HepG2 (cell line): Measurements from ENCODE around the gene FAM3B. TPM values are rescaled to one million over a fixed set of nuclear protein-coding genes. Genes with fewer than 3 reads are reported as not detected.

Source experiments
- ATAC-seq: fragments of 200-7000 bp; cut with Tn5 transposase; 3 replicates; pipeline ENCODE4 v1.9.1; 2020; ENCODE audit warnings: mild to moderate bottlenecking, moderate library complexity
- BruUV-seq: library from RNA; stranded (reverse); fragments of 400-500 nt; replicated peaks from 2 replicates; lab custom pipeline; 2021; lab: Mats Ljungman, UMichigan
- CTCF ChIA-PET: fragments of 300-600 bp; formaldehyde crosslinking; extraction: SDS; loops from one replicate; lab custom pipeline; 2021; ENCODE audit warnings: low total read pairs, inconsistent platforms, low intra/inter-chr PET ratio; lab: Yijun Ruan, JAX
- POLR2A ChIA-PET: fragments of 350-600 bp; sonication (Branson Sonifier 250); formaldehyde crosslinking; loops from one replicate; lab custom pipeline; 2020; ENCODE audit warnings: antibody characterized with exemption, inconsistent platforms; lab: Yijun Ruan, JAX
- DNase-seq: peaks from one replicate; pipeline ENCODE4 v3.0.0-alpha.2; 2015; ENCODE audit warnings: low spot score
- FAIRE-seq: peaks from 3 replicates; lab custom pipeline; 2011; peaks lifted over from hg19 to GRCh38; lab: Jason Lieb, UNC
- H2AFZ ChIP-seq: one replicate; pipeline ENCODE4 v1.6.1; 2011; ENCODE audit warnings: low read length, inconsistent platforms
- H3K27ac ChIP-seq: fragments of 300-600 bp; 3 replicates; pipeline ENCODE4 v1.8.0; 2011; ENCODE audit warnings: mixed run types, mild to moderate bottlenecking, mixed read lengths, low read length, inconsistent platforms; ENCODE audit not compliant: insufficient read depth; ENCODE audit errors: extremely low read length
- H3K27me3 ChIP-seq, 2 experiments: fragments of 200-600 bp in 1 of 2; 2 replicates in 1 of 2; 3 replicates in 1 of 2; pipeline versions ENCODE4 v1.6.0 to v1.8.0; 2011; ENCODE audit warnings: low read length in 2 of 2, mild to moderate bottlenecking in 2 of 2, moderate library complexity in 2 of 2, inconsistent platforms in 1 of 2; ENCODE audit not compliant: insufficient read depth in 2 of 2, control insufficient read depth in 1 of 2
- H3K36me3 ChIP-seq, 2 experiments: fragments of 200-600 bp in 1 of 2; replicated peaks in 1 of 2; 2 replicates in 1 of 2; 3 replicates in 1 of 2; pipeline versions ENCODE4 v1.5.1 to v1.8.0; 2011; ENCODE audit warnings: low read length in 2 of 2, inconsistent platforms in 1 of 2; ENCODE audit not compliant: insufficient read depth in 2 of 2, control insufficient read depth in 1 of 2
- H3K4me1 ChIP-seq: 2 replicates; pipeline ENCODE4 v1.5.1; 2012; ENCODE audit warnings: low read length, inconsistent platforms; ENCODE audit not compliant: insufficient read depth
- H3K4me2 ChIP-seq: 2 replicates; pipeline ENCODE4 v1.6.0; 2011; ENCODE audit warnings: low read depth, low read length, inconsistent platforms
- H3K4me3 ChIP-seq, 3 experiments: fragments of 200-600 bp in 1 of 3; sonication (generic), shearing (Covaris generic) in 1 of 3; replicated peaks in 1 of 3; 2 replicates each; pipeline ENCODE4 v1.5.1; 2011 to 2016; ENCODE audit warnings: low read length in 3 of 3, inconsistent platforms in 2 of 3, low read depth in 2 of 3, mild to moderate bottlenecking in 2 of 3, control low read depth in 1 of 3, mixed read lengths in 1 of 3; ENCODE audit not compliant: insufficient read depth in 1 of 3
- H3K79me2 ChIP-seq: one replicate; pipeline ENCODE4 v1.6.1; 2011; ENCODE audit warnings: low read length, inconsistent platforms; ENCODE audit not compliant: insufficient read depth
- H3K9ac ChIP-seq: 2 replicates; pipeline ENCODE4 v1.6.0; 2011; ENCODE audit warnings: mild to moderate bottlenecking, low read depth, low read length, inconsistent platforms; ENCODE audit not compliant: insufficient read depth
- H3K9me3 ChIP-seq: 2 replicates; pipeline ENCODE4 v1.5.1; 2012; ENCODE audit warnings: mild to moderate bottlenecking, low read length
- H4K20me1 ChIP-seq: 2 replicates; pipeline ENCODE4 v1.6.0; 2011; ENCODE audit warnings: inconsistent platforms, mild to moderate bottlenecking, low read length, moderate library complexity; ENCODE audit not compliant: insufficient read depth
- AGO1 ChIP-seq: fragments of 200-400 bp; formaldehyde crosslinking; IDR thresholded peaks from 2 replicates; pipeline ENCODE4 v1.6.1; 2017; ENCODE audit warnings: mild to moderate bottlenecking, low read depth, low read length, moderate library complexity; ENCODE audit not compliant: poor library complexity, severe bottlenecking
- BCL6 ChIP-seq: IDR thresholded peaks from 2 replicates; pipeline ENCODE4 v1.6.1; 2016; ENCODE audit warnings: missing genetic modification reagents, missing compliant biosample characterization
- CHD4 ChIP-seq: fragments of 200-600 bp; sonication (generic); IDR thresholded peaks from 2 replicates; pipeline ENCODE4 v1.7.0; 2017; ENCODE audit warnings: mild to moderate bottlenecking, low read length, borderline replicate concordance
- CREM ChIP-seq, 2 experiments: sonication (generic) in 1 of 2; formaldehyde crosslinking in 1 of 2; IDR thresholded peaks; 2 replicates each; pipeline versions ENCODE4 v1.4.0 to v1.6.1; 2016 to 2020; ENCODE audit warnings: antibody characterized with exemption in 1 of 2, mild to moderate bottlenecking in 1 of 2, missing genetic modification reagents in 1 of 2
- DR1 ChIP-seq: sonication (generic); formaldehyde crosslinking; IDR thresholded peaks from 2 replicates; pipeline ENCODE4 v1.8.0; 2021; ENCODE audit warnings: mild to moderate bottlenecking, missing genetic modification reagents, inconsistent platforms
- HNRNPH1 ChIP-seq: fragments of 200-400 bp; formaldehyde crosslinking; optimal IDR thresholded peaks from 2 replicates; pipeline ENCODE3; 2017; ENCODE audit warnings: mild to moderate bottlenecking, low read depth, low read length
- MAF1 ChIP-seq: sonication (generic); formaldehyde crosslinking; IDR thresholded peaks from 2 replicates; pipeline ENCODE4 v1.5.0; 2020; ENCODE audit warnings: missing genetic modification reagents, borderline replicate concordance
- ONECUT2 ChIP-seq: sonication (generic); formaldehyde crosslinking; IDR thresholded peaks from 2 replicates; pipeline ENCODE4 v1.4.0; 2020; ENCODE audit warnings: missing genetic modification reagents
- PHF21A ChIP-seq: sonication (generic); formaldehyde crosslinking; IDR thresholded peaks from 2 replicates; pipeline ENCODE4 v1.5.0; 2020; ENCODE audit warnings: mild to moderate bottlenecking, missing genetic modification reagents
- PITX1 ChIP-seq: sonication (generic); formaldehyde crosslinking; IDR thresholded peaks from 2 replicates; pipeline ENCODE4 v1.5.1; 2020; ENCODE audit warnings: mild to moderate bottlenecking, missing genetic modification reagents
- SMAD1 ChIP-seq: sonication (generic); formaldehyde crosslinking; IDR thresholded peaks from 2 replicates; pipeline ENCODE4 v1.4.0; 2020; ENCODE audit warnings: missing genetic modification reagents, low read depth, mild to moderate bottlenecking, borderline replicate concordance
- THAP11 ChIP-seq: IDR thresholded peaks from 2 replicates; pipeline ENCODE4 v1.6.1; 2016; ENCODE audit warnings: missing biosample characterization, missing genetic modification reagents
- XBP1 ChIP-seq: sonication (generic); formaldehyde crosslinking; IDR thresholded peaks from 2 replicates; pipeline ENCODE4 v1.5.0; 2020; ENCODE audit warnings: missing genetic modification reagents
- ZFP36L2 ChIP-seq: sonication (generic); formaldehyde crosslinking; IDR thresholded peaks from 2 replicates; pipeline ENCODE4 v1.4.0; 2020; ENCODE audit warnings: missing genetic modification reagents
- ZNF792 ChIP-seq: IDR thresholded peaks from 2 replicates; pipeline ENCODE4 v1.6.1; 2016
- ZNF83 ChIP-seq: sonication (generic); formaldehyde crosslinking; IDR thresholded peaks from 2 replicates; pipeline ENCODE4 v1.4.0; 2020; ENCODE audit warnings: missing genetic modification reagents, mild to moderate bottlenecking, borderline replicate concordance
- whole genome bisulfite sequencing: methylation state at CpG from one replicate; pipeline ENCODE4 v1.1.6; 2017; ENCODE audit warnings: low lambda C conversion rate; 5-methylcytosine and 5-hydroxymethylcytosine counted together
- in situ Hi-C: cut with HindIII; loops from 2 replicates; pipeline ENCODE4 v1.10.0; 2017; ENCODE audit warnings: low pct_unique_long_range_greater_than_20kb; ENCODE audit not compliant: extremely low pct_ligation_motif_present
- intact Hi-C: fragments of 100-400 bp; cut with micrococcal nuclease; formaldehyde crosslinking; loops from one replicate; pipeline ENCODE4 v1.10.0; 2022; ENCODE audit not compliant: unreplicated experiment
- polyA plus RNA-seq, 8 experiments: library from polyadenylated mRNA; depleted of rRNA in 3 of 8; stranded (reverse) in 7 of 8; unstranded in 1 of 8; fragments of >200 nt; fragmentation: Illumina TruSeq in 4 of 8; extraction: Trizol in 4 of 8; gene quantifications; 2 replicates each; pipeline versions ENCODE4 v1.2.1 to v1.2.3, GENCODE V29; 2011 to 2016; ENCODE audit warnings: low read depth in 4 of 8, missing spikeins in 1 of 8, mixed read lengths in 1 of 8; ENCODE audit not compliant: insufficient read depth in 1 of 8
- total RNA-seq, 5 experiments: library from RNA; depleted of rRNA; stranded (reverse); fragments of >200 nt; fragmentation: Illumina TruSeq; extraction: Trizol; gene quantifications; 2 replicates each; pipeline ENCODE4 v1.2.3, GENCODE V29; 2016; ENCODE audit warnings: low read depth in 1 of 5
- TF ChIP-seq, protein P1 (sequence below), 2 experiments: fragments of 450-650 bp in 1 of 2; sonication (generic) in 1 of 2; formaldehyde crosslinking; IDR thresholded peaks; 2 replicates each; pipeline versions ENCODE4 v1.5.0 to v1.8.0; 2020 to 2022; ENCODE audit warnings: mild to moderate bottlenecking in 1 of 2, missing genetic modification reagents in 1 of 2
- TF ChIP-seq, protein P2 (sequence below): fragments of 450-650 bp; IDR thresholded peaks from 2 replicates; pipeline ENCODE4 v1.6.1; 2017; ENCODE audit warnings: mild to moderate bottlenecking
- TF ChIP-seq, protein P3 (sequence below): sonication (generic); formaldehyde crosslinking; IDR thresholded peaks from 2 replicates; pipeline ENCODE4 v1.9.0; 2022; ENCODE audit warnings: missing genetic modification reagents, mild to moderate bottlenecking, borderline replicate concordance

The FAM3B gene
- total and polyA plus RNA-seq, 2 of the 13 experiments (the other 11 are each of a cell fraction or from before 2014, with no cell fraction given), result 46.5 to 62.0 TPM

DNA sequence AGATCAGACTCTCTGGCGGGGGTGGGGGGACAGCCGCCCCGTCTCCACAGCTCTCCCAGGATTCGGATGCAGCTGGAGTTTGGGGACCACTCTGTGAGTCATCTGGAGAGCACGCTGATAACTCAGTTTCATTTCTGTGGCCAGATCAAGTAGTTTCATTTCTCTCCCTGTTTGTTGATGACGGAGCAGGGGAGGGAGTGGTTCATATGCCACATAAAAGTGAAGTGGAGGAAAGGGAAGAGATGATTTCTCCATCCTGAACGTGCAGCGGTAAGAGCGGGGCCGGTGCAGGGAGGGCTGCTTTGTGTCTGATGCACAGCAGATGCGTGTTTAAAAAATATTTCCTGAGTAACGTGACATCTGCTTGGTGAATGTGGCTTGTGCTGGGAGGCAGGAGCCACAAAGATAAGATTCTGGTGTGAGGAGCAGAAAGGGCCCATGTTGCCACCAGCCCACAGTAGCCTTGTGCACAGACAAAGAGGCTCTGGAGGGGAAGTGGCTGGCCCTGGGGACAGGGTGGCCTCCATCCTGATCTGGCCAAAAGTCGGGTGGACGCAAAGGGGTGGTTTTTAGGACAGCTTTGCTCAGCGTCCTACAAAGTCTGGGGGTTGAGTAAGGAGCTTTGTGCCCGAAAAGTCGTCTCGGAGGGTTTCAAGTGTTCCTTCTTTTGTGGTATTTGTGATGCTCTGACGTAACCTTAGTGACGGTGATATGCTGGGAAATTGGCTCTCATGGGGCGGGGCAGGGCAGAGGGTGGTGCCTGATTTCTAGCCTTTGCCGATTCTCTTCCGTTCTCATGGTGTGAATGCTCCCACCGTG is 45.4 kb downstream of the FAM3B start, which contains the start of gene MX2:
Gene MX2 (plus strand): TSS at position 242 of the 819 bp plus-strand sequence. CDS start 14,880 bp downstream, outside the sequence.
- ATAC-seq (peak; percentile 19), FAIRE-seq (no peak), DNase-seq (peak; percentile 35)
- WGBS, result 37% methylated on average over 17 of the region's 24 CpGs
- Histone ChIP-seq H3K79me2 (no peaks in the 10 kb centered on the region), H4K20me1 (no peaks in the 10 kb centered on the region), H2AFZ (no peak within 1 kb of the TSS), H3K4me2 (peak within 1 kb of the TSS; percentile 80), H3K36me3 (0 out of 5 replicates have a peak, but pooled peaks cover 0 to 2% of the 10 kb centered on the region in 2 experiments), H3K4me1 (peaks cover 64% of the 10 kb centered on the region), H3K27me3 (no peaks in the 10 kb centered on the region), H3K4me3 (peak within 1 kb of the TSS; percentile 32 to 65 (median 41)), H3K9me3 (no peaks in the 10 kb centered on the region), H3K9ac (peak within 1 kb of the TSS; percentile 47), H3K27ac (peak within 1 kb of the TSS; percentile 15)
- no TSS peak for BruUV-seq
- in situ Hi-C loops (loop anchor here (5.0 kb wide), 1 partner anchor 75 kb away; no protein-coding TSS in a partner anchor), intact Hi-C loops (loop anchor here (2.0 kb wide), 1 partner anchor 39 kb away; no protein-coding TSS in a partner anchor)
- POLR2A ChIA-PET, result interaction anchor here (1.0 to 2.6 kb wide), 5 partner anchors 8 to 79 kb away, joined by 3 to 18 read pairs (median 11); partner anchors contain the start of gene FAM3B
- CTCF ChIA-PET, result interaction anchor here (3.2 kb wide), 1 partner anchor 79 kb away, joined by 35 read pairs; no protein-coding TSS in a partner anchor
- no peak for TF ChIP-seq ONECUT2 (CRISPR knock-in tag)
- no peak for TF ChIP-seq BCL6 (CRISPR knock-in tag)
- no peak for TF ChIP-seq SMAD1 (CRISPR knock-in tag)
- TF ChIP-seq, protein P1, sequence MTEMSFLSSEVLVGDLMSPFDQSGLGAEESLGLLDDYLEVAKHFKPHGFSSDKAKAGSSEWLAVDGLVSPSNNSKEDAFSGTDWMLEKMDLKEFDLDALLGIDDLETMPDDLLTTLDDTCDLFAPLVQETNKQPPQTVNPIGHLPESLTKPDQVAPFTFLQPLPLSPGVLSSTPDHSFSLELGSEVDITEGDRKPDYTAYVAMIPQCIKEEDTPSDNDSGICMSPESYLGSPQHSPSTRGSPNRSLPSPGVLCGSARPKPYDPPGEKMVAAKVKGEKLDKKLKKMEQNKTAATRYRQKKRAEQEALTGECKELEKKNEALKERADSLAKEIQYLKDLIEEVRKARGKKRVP (CRISPR knock-in tag; IDR thresholded peaks at IDR 0.05), result no peak
- 0 out of 2 replicates have a peak, but pooled peaks have one; percentile 21 for TF ChIP-seq PHF21A
- no peak for TF ChIP-seq ZFP36L2 (CRISPR knock-in tag)
- TF ChIP-seq DR1 (CRISPR knock-in tag), result no peak
- TF ChIP-seq, protein P2, sequence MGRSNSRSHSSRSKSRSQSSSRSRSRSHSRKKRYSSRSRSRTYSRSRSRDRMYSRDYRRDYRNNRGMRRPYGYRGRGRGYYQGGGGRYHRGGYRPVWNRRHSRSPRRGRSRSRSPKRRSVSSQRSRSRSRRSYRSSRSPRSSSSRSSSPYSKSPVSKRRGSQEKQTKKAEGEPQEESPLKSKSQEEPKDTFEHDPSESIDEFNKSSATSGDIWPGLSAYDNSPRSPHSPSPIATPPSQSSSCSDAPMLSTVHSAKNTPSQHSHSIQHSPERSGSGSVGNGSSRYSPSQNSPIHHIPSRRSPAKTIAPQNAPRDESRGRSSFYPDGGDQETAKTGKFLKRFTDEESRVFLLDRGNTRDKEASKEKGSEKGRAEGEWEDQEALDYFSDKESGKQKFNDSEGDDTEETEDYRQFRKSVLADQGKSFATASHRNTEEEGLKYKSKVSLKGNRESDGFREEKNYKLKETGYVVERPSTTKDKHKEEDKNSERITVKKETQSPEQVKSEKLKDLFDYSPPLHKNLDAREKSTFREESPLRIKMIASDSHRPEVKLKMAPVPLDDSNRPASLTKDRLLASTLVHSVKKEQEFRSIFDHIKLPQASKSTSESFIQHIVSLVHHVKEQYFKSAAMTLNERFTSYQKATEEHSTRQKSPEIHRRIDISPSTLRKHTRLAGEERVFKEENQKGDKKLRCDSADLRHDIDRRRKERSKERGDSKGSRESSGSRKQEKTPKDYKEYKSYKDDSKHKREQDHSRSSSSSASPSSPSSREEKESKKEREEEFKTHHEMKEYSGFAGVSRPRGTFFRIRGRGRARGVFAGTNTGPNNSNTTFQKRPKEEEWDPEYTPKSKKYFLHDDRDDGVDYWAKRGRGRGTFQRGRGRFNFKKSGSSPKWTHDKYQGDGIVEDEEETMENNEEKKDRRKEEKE, result no peak
- TF ChIP-seq AGO1, result no peak
- TF ChIP-seq ZNF83 (CRISPR knock-in tag), result no peak
- no peak for TF ChIP-seq HNRNPH1
- TF ChIP-seq THAP11 (CRISPR knock-in tag), result no peak
- no peak for TF ChIP-seq CHD4
- TF ChIP-seq ZNF792 (CRISPR knock-in tag), result no peak
- TF ChIP-seq MAF1 (CRISPR knock-in tag), result no peak
- TF ChIP-seq PITX1 (CRISPR knock-in tag), result no peak
- TF ChIP-seq, protein P3, sequence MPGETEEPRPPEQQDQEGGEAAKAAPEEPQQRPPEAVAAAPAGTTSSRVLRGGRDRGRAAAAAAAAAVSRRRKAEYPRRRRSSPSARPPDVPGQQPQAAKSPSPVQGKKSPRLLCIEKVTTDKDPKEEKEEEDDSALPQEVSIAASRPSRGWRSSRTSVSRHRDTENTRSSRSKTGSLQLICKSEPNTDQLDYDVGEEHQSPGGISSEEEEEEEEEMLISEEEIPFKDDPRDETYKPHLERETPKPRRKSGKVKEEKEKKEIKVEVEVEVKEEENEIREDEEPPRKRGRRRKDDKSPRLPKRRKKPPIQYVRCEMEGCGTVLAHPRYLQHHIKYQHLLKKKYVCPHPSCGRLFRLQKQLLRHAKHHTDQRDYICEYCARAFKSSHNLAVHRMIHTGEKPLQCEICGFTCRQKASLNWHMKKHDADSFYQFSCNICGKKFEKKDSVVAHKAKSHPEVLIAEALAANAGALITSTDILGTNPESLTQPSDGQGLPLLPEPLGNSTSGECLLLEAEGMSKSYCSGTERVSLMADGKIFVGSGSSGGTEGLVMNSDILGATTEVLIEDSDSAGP, result 0 out of 2 replicates have a peak, but pooled peaks have one; percentile 16
- TF ChIP-seq CREM (IDR thresholded peaks at IDR 0.05), result no peak
- no peak for TF ChIP-seq CREM (CRISPR knock-in tag; IDR thresholded peaks at IDR 0.05)
- TF ChIP-seq XBP1 (CRISPR knock-in tag), result no peak
